HEK293 (cell line): Measurements from ENCODE around the gene NAALADL2.

Experiments
- CTCF ChIA-PET: fragments of 350-600 bp; formaldehyde crosslinking; extraction: SDS; loops from one replicate; lab custom pipeline; 2021; ENCODE audit warnings: antibody characterized with exemption; lab: Yijun Ruan, JAX
- POLR2A ChIA-PET: fragments of 300-600 bp; formaldehyde crosslinking; extraction: SDS; loops from one replicate; lab custom pipeline; 2020; ENCODE audit warnings: antibody characterized with exemption, inconsistent platforms; lab: Yijun Ruan, JAX
- H3K27ac ChIP-seq: fragments of 200-500 bp; sonication (Bioruptor generic); 2 replicates; pipeline ENCODE4 v1.5.1; 2014; ENCODE audit warnings: low read depth, low read length, control low read depth, inconsistent platforms; ENCODE audit errors: extremely low read depth
- H3K36me3 ChIP-seq, 2 experiments: fragments of 200-500 bp in 1 of 2; sonication (Bioruptor generic) in 1 of 2; 1 replicate in 1 of 2; 2 replicates in 1 of 2; pipeline ENCODE4 v1.5.1; 2014 to 2017; ENCODE audit warnings: inconsistent platforms in 2 of 2, low read length in 2 of 2; ENCODE audit not compliant: control insufficient read depth in 2 of 2, insufficient read depth in 1 of 2
- H3K4me1 ChIP-seq: fragments of 200-500 bp; sonication (Bioruptor generic); 2 replicates; pipeline ENCODE4 v1.5.1; 2014; ENCODE audit warnings: mild to moderate bottlenecking, low read length, inconsistent platforms; ENCODE audit not compliant: control insufficient read depth, insufficient read depth
- H3K4me3 ChIP-seq: 2 replicates; pipeline ENCODE4 v1.5.1; 2011; ENCODE audit warnings: low read depth, mild to moderate bottlenecking, control low read depth, low read length, moderate library complexity
- H3K9me3 ChIP-seq: fragments of 200-500 bp; sonication (Bioruptor generic); 2 replicates; pipeline ENCODE4 v1.5.1; 2014; ENCODE audit warnings: low read depth, low read length, inconsistent platforms; ENCODE audit not compliant: control insufficient read depth, insufficient read depth
- SCRT2 ChIP-seq: fragments of 450-650 bp; formaldehyde crosslinking; IDR thresholded peaks from 2 replicates; pipeline ENCODE4 v1.5.1; 2016; ENCODE audit warnings: missing biosample characterization, missing genetic modification characterization
- TCF7L2 ChIP-seq: IDR thresholded peaks from 2 replicates; pipeline ENCODE4 v1.6.1; 2011; ENCODE audit warnings: low read depth, mild to moderate bottlenecking, inconsistent platforms, low read length, moderate library complexity, borderline replicate concordance
- ZBTB8A ChIP-seq: fragments of 450-650 bp; formaldehyde crosslinking; IDR thresholded peaks from 2 replicates; pipeline ENCODE4 v1.5.1; 2016; ENCODE audit warnings: missing biosample characterization, missing genetic modification characterization
- ZNF157 ChIP-seq: fragments of 450-650 bp; formaldehyde crosslinking; IDR thresholded peaks from 2 replicates; pipeline ENCODE4 v1.5.1; 2016; ENCODE audit warnings: missing biosample characterization, missing genetic modification characterization
- ZNF2 ChIP-seq: fragments of 450-650 bp; formaldehyde crosslinking; IDR thresholded peaks from 2 replicates; pipeline ENCODE4 v1.5.1; 2016; ENCODE audit warnings: missing biosample characterization, missing genetic modification characterization
- ZNF24 ChIP-seq: fragments of 450-650 bp; formaldehyde crosslinking; IDR thresholded peaks from 2 replicates; pipeline ENCODE4 v1.5.1; 2016; ENCODE audit warnings: missing biosample characterization, missing genetic modification characterization
- ZNF530 ChIP-seq: fragments of 450-650 bp; formaldehyde crosslinking; IDR thresholded peaks from 2 replicates; pipeline ENCODE4 v1.5.1; 2016; ENCODE audit warnings: low read depth, missing biosample characterization, missing genetic modification characterization
- ZNF585B ChIP-seq: fragments of 450-650 bp; formaldehyde crosslinking; IDR thresholded peaks from 2 replicates; pipeline ENCODE4 v1.5.1; 2016; ENCODE audit warnings: missing biosample characterization, missing genetic modification characterization
- ZNF600 ChIP-seq: fragments of 450-650 bp; formaldehyde crosslinking; IDR thresholded peaks from 2 replicates; pipeline ENCODE4 v1.5.1; 2016; ENCODE audit warnings: missing biosample characterization, missing genetic modification characterization
- ZNF610 ChIP-seq: fragments of 450-650 bp; formaldehyde crosslinking; IDR thresholded peaks from 2 replicates; pipeline ENCODE4 v1.5.1; 2016; ENCODE audit warnings: missing biosample characterization, missing genetic modification characterization, borderline replicate concordance
- ZNF670 ChIP-seq: fragments of 450-650 bp; formaldehyde crosslinking; IDR thresholded peaks from 2 replicates; pipeline ENCODE4 v1.5.1; 2016; ENCODE audit warnings: missing biosample characterization, missing genetic modification characterization, low read depth
- ZNF785 ChIP-seq: fragments of 450-650 bp; formaldehyde crosslinking; IDR thresholded peaks from 2 replicates; pipeline ENCODE4 v1.5.1; 2016; ENCODE audit warnings: missing biosample characterization, missing genetic modification characterization
- ZNF843 ChIP-seq: fragments of 450-650 bp; formaldehyde crosslinking; IDR thresholded peaks from 2 replicates; pipeline ENCODE4 v1.5.1; 2016; ENCODE audit warnings: missing biosample characterization, missing genetic modification characterization
- TF ChIP-seq, protein P1 (sequence below): fragments of 450-650 bp; formaldehyde crosslinking; IDR thresholded peaks from 2 replicates; pipeline ENCODE4 v1.5.1; 2017; ENCODE audit warnings: missing biosample characterization, missing genetic modification characterization
- TF ChIP-seq, protein P2 (sequence below): fragments of 450-650 bp; formaldehyde crosslinking; IDR thresholded peaks from 2 replicates; pipeline ENCODE4 v1.5.1; 2016; ENCODE audit warnings: missing biosample characterization, missing genetic modification characterization
- TF ChIP-seq, protein P3 (sequence below): fragments of 450-650 bp; formaldehyde crosslinking; IDR thresholded peaks from 2 replicates; pipeline ENCODE4 v1.5.1; 2016; ENCODE audit warnings: missing biosample characterization, missing genetic modification characterization
- TF ChIP-seq, protein P4 (sequence below): fragments of 450-650 bp; formaldehyde crosslinking; optimal IDR thresholded peaks from 2 replicates; pipeline ENCODE3; 2016; ENCODE audit warnings: missing biosample characterization, mild to moderate bottlenecking, missing genetic modification characterization

Gene NAALADL2

DNA sequence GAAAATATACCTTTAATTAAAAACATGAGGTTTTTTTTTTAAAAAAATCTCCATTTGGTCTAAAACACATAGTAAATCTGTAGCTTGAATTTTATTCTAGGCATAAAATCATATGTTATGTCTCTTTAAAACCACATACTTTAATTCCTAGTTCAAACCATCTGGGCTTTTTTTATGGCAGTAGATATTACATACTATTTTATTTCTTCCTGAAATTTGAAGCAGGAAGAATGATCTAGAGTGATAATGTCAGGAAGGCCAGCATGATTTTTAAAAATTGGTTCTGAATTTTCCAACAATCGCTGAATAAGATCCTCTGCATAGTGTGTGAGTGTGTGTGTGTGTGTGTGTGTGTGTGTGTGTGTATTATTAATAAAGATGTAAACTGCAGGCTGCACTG lies 420.3 kb downstream of the NAALADL2 start:
- H3K36me3 ChIP-seq = no peaks in the 10 kb centered on the region
- H3K27ac ChIP-seq = no peak overlapping the region
- H3K4me1 ChIP-seq = no peaks in the 10 kb centered on the region
- CTCF ChIA-PET = no interaction called here
- POLR2A ChIA-PET = no interaction called here
- no peak for TF ChIP-seq ZBTB8A (tag by site-specific recombination)
- TF ChIP-seq, all 188 proteins: peak for 0
- H3K9me3 ChIP-seq = no peaks in the 10 kb centered on the region
- no peak overlapping the region for H3K4me3 ChIP-seq

DNA sequence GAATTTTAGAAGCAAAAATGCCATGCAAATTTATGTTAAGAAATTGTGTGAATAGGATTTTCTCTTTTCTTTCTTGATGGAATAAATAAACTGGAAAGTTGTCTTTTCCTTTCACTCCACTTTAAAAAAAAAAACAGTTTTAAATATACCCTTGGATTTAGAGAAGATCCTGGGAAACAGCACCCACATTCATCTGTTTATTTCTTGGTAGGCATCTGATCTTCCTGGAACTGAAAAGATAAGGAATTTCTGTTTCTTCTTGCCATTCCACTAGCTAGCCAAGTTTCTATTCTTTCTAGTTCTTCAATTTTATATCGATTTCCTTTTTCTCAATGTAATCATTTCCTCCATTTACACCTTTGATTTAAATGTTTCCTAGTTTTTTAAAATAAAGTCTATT lies 420.8 kb downstream of the NAALADL2 start:
- POLR2A ChIA-PET = no interaction called here
- Histone ChIP-seq H3K9me3 (no peaks in the 10 kb centered on the region), H3K27ac (no peak overlapping the region), H3K4me3 (no peak overlapping the region), H3K36me3 (no peaks in the 10 kb centered on the region), H3K4me1 (no peaks in the 10 kb centered on the region)
- CTCF ChIA-PET = no interaction called here
- no peak for TF ChIP-seq ZNF610 (tag by site-specific recombination)
- TF ChIP-seq SCRT2 (tag by site-specific recombination) = no peak
- no peak for TF ChIP-seq TCF7L2
- no peak for TF ChIP-seq ZNF24 (tag by site-specific recombination)
- no peak for TF ChIP-seq ZNF530 (tag by site-specific recombination)
- TF ChIP-seq, protein P1, sequence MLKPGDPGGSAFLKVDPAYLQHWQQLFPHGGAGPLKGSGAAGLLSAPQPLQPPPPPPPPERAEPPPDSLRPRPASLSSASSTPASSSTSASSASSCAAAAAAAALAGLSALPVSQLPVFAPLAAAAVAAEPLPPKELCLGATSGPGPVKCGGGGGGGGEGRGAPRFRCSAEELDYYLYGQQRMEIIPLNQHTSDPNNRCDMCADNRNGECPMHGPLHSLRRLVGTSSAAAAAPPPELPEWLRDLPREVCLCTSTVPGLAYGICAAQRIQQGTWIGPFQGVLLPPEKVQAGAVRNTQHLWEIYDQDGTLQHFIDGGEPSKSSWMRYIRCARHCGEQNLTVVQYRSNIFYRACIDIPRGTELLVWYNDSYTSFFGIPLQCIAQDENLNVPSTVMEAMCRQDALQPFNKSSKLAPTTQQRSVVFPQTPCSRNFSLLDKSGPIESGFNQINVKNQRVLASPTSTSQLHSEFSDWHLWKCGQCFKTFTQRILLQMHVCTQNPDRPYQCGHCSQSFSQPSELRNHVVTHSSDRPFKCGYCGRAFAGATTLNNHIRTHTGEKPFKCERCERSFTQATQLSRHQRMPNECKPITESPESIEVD (tag by site-specific recombination) = no peak
- TF ChIP-seq ZNF2 (tag by site-specific recombination) = no peak
- no peak for TF ChIP-seq ZNF785
- TF ChIP-seq, protein P2, sequence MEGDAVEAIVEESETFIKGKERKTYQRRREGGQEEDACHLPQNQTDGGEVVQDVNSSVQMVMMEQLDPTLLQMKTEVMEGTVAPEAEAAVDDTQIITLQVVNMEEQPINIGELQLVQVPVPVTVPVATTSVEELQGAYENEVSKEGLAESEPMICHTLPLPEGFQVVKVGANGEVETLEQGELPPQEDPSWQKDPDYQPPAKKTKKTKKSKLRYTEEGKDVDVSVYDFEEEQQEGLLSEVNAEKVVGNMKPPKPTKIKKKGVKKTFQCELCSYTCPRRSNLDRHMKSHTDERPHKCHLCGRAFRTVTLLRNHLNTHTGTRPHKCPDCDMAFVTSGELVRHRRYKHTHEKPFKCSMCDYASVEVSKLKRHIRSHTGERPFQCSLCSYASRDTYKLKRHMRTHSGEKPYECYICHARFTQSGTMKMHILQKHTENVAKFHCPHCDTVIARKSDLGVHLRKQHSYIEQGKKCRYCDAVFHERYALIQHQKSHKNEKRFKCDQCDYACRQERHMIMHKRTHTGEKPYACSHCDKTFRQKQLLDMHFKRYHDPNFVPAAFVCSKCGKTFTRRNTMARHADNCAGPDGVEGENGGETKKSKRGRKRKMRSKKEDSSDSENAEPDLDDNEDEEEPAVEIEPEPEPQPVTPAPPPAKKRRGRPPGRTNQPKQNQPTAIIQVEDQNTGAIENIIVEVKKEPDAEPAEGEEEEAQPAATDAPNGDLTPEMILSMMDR = no peak
- no peak for TF ChIP-seq ZNF157 (tag by site-specific recombination)
- TF ChIP-seq, protein P3, sequence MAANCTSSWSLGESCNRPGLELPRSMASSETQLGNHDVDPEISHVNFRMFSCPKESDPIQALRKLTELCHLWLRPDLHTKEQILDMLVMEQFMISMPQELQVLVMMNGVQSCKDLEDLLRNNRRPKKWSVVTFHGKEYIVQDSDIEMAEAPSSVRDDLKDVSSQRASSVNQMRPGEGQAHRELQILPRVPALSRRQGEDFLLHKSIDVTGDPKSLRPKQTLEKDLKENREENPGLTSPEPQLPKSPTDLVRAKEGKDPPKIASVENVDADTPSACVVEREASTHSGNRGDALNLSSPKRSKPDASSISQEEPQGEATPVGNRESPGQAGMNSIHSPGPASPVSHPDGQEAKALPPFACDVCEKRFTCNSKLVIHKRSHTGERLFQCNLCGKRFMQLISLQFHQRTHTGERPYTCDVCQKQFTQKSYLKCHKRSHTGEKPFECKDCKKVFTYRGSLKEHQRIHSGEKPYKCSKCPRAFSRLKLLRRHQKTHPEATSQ (tag by site-specific recombination) = no peak
- no peak for TF ChIP-seq ZNF585B (tag by site-specific recombination)
- TF ChIP-seq ZNF843 (tag by site-specific recombination) = no peak
- TF ChIP-seq ZNF600 (tag by site-specific recombination) = no peak
- TF ChIP-seq, protein P4, sequence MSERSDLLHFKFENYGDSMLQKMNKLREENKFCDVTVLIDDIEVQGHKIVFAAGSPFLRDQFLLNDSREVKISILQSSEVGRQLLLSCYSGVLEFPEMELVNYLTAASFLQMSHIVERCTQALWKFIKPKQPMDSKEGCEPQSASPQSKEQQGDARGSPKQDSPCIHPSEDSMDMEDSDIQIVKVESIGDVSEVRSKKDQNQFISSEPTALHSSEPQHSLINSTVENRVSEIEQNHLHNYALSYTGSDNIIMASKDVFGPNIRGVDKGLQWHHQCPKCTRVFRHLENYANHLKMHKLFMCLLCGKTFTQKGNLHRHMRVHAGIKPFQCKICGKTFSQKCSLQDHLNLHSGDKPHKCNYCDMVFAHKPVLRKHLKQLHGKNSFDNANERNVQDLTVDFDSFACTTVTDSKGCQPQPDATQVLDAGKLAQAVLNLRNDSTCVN (tag by site-specific recombination) = no peak
- TF ChIP-seq ZNF670 (tag by site-specific recombination) = no peak
